ENCODE measurements around the gene IL1RAPL2. TPM values are rescaled to one million over a fixed set of nuclear protein-coding genes. Genes with fewer than 3 reads are reported as not detected.

Gene IL1RAPL2
- total and polyA plus RNA-seq, 2 donors (not counting 3 experiments of a cell fraction or from before 2014, with no cell fraction given) = not detected

DNA sequence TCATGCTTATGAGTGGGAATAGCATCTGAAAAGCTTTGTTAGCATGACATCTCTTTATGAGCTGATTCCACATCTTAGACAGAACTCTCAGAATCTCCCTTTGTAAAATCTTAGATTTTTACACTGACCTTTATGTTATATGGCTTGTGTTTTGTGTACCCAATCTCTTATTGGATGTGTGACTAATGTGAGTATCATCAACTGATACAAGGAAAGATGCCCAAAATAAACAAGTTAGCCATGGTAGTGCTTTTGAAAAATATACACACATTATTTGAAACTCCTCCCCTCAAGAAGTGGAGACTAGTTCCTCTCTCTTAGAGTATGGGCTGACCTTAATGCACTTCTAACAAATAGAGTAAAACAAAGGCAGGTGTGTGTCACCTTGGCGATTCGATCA, 1096.2 kb downstream of the IL1RAPL2 start:
- dilution Hi-C loops (cut with MboI; ENCODE audit: extremely low pct_ligation_motif_present, low sequenced_read_pairs) (no loop called here), intact Hi-C loops (cut with micrococcal nuclease) (no loop called here)
- Histone ChIP-seq H3K27me3 (ENCODE audit: control insufficient read depth in 2 of 2, insufficient read depth in 2 of 2, low read length in 2 of 2) (no peaks in the 10 kb centered on the region), H3K79me2 (ENCODE audit: control insufficient read depth, insufficient read depth, low read length) (no peaks in the 10 kb centered on the region), H3K9me1 (replicated peaks; ENCODE audit: control insufficient read depth, extremely low read depth, insufficient read depth, low read length) (no peaks in the 10 kb centered on the region), H3K9me3 (replicated peaks; ENCODE audit: control insufficient read depth, insufficient read depth, low read length) (no peaks in the 10 kb centered on the region), H3K36me3 (ENCODE audit: control insufficient read depth in 2 of 2, extremely low read depth in 1 of 2, insufficient read depth in 2 of 2, low read length in 2 of 2) (no peaks in the 10 kb centered on the region), H4K20me1 (replicated peaks; ENCODE audit: control insufficient read depth, extremely low read depth, insufficient read depth, low read length) (no peaks in the 10 kb centered on the region), H3K9ac (replicated peaks; ENCODE audit: extremely low read depth, insufficient read depth, low read length) (no peak overlapping the region), H3K27ac (ENCODE audit: insufficient read depth, low read depth, low read length) (no peak overlapping the region), H2AFZ (ENCODE audit: low read depth, low read length) (no peak overlapping the region), H3K4me1 (ENCODE audit: control insufficient read depth, extremely low read depth, insufficient read depth, low read length) (no peaks in the 10 kb centered on the region), H3K4me2 (ENCODE audit: insufficient read depth, low read length) (no peak overlapping the region), H3K4me3 (replicated peaks in 1 of 3; ENCODE audit: insufficient read depth in 1 of 3, low read depth in 1 of 3, low read length in 3 of 3) (no peak overlapping the region)
- FAIRE-seq (no peak), DNase-seq (ENCODE audit: low read depth, low spot score) (no peak)
- BruUV-seq (replicated peaks) = no TSS peak
- CTCF ChIA-PET = no interaction called here
- POLR2A ChIA-PET = no interaction called here
- no peak for TF ChIP-seq FOS (IDR thresholded peaks at IDR 0.05; ENCODE audit: borderline replicate concordance, insufficient read depth, low read length)
- no peak for TF ChIP-seq GATA2 (IDR thresholded peaks at IDR 0.05; ENCODE audit: insufficient read depth, insufficient read length, low read depth, low read length)
- TF ChIP-seq, protein P1, sequence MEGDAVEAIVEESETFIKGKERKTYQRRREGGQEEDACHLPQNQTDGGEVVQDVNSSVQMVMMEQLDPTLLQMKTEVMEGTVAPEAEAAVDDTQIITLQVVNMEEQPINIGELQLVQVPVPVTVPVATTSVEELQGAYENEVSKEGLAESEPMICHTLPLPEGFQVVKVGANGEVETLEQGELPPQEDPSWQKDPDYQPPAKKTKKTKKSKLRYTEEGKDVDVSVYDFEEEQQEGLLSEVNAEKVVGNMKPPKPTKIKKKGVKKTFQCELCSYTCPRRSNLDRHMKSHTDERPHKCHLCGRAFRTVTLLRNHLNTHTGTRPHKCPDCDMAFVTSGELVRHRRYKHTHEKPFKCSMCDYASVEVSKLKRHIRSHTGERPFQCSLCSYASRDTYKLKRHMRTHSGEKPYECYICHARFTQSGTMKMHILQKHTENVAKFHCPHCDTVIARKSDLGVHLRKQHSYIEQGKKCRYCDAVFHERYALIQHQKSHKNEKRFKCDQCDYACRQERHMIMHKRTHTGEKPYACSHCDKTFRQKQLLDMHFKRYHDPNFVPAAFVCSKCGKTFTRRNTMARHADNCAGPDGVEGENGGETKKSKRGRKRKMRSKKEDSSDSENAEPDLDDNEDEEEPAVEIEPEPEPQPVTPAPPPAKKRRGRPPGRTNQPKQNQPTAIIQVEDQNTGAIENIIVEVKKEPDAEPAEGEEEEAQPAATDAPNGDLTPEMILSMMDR (IDR thresholded peaks at IDR 0.05; ENCODE audit: extremely low read depth in 1 of 2, insufficient read depth in 1 of 2, low read depth in 1 of 2, low read length in 2 of 2) = no peak
- TF ChIP-seq POLR2AphosphoS5 (IDR thresholded peaks at IDR 0.05; ENCODE audit: insufficient read depth, low read depth, low read length) = no peak
- no peak for TF ChIP-seq EZH2 (IDR thresholded peaks at IDR 0.05; ENCODE audit: borderline replicate concordance, low read depth, low read length, severe bottlenecking)
- no peak for TF ChIP-seq POLR2A (IDR thresholded peaks at IDR 0.05; ENCODE audit: low read depth, low read length)
- TF ChIP-seq MYC (IDR thresholded peaks at IDR 0.05; ENCODE audit: low read depth, low read length) = no peak
- no peak for TF ChIP-seq JUN (IDR thresholded peaks at IDR 0.05; ENCODE audit: borderline replicate concordance, insufficient read depth, insufficient read length, low read depth)
- TF ChIP-seq, protein P2, sequence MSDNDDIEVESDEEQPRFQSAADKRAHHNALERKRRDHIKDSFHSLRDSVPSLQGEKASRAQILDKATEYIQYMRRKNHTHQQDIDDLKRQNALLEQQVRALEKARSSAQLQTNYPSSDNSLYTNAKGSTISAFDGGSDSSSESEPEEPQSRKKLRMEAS (IDR thresholded peaks at IDR 0.05; ENCODE audit: insufficient read depth, insufficient read length) = no peak
